ENCODE measurements around the gene ZSCAN21. TPM values are rescaled to one million over a fixed set of nuclear protein-coding genes. Genes with fewer than 3 reads are reported as not detected.

ZSCAN21 gene
- total RNA-seq, 1 donor = 9.8 TPM

DNA sequence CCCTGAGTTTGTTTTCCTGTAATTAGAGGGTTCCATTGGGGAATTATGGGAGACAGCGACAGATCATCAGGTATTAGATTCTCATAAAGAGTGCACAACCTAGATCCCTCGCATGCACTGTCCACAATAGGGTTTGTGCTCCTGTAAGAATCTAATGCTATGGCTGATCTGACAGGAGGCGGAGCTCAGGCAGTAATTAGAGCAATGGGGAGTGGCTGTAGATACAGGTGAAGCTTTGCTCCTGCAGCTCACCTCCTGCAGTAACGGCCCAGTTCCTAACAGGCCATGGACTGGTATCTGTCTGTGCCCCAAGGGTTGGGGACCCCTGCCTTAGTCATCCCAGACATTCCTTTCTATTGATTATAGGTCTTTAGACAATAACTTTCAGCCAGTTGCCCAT lies 894 bp upstream of the ZSCAN21 start:
- peaks cover 17% of the 10 kb centered on the region for H3K79me2 ChIP-seq (ENCODE audit: insufficient read depth, low read length)
- H3K27me3 ChIP-seq (ENCODE audit: insufficient read depth, low read length) = no peaks in the 10 kb centered on the region
- H3K4me2 ChIP-seq (ENCODE audit: insufficient read depth, low read length) = no peak overlapping the region
- H3K27ac ChIP-seq (ENCODE audit: low read depth, low read length) = no peak overlapping the region
- no peak for DNase-seq (ENCODE audit: insufficient read length, low spot score, missing footprints)
- no peak for TF ChIP-seq CTCF (IDR thresholded peaks at IDR 0.05; ENCODE audit: extremely low read depth, low read depth, low read length)
- no peaks in the 10 kb centered on the region for H3K9me3 ChIP-seq (ENCODE audit: low read depth, low read length)
- H3K4me1 ChIP-seq (ENCODE audit: insufficient read depth, low read length) = peaks cover 11% of the 10 kb centered on the region
- H3K4me3 ChIP-seq (ENCODE audit: insufficient read depth, low read length) = no peak overlapping the region
- no peaks in the 10 kb centered on the region for H3K36me3 ChIP-seq (ENCODE audit: insufficient read depth, low read length)
- H2AFZ ChIP-seq (ENCODE audit: low read length) = peak overlapping the region; percentile 99
- H4K20me1 ChIP-seq (ENCODE audit: insufficient read depth, low read length) = no peaks in the 10 kb centered on the region

- Histone ChIP-seq H3K27me3 (ENCODE audit: insufficient read depth, low read length) (no peaks in the 10 kb centered on the region), H4K20me1 (ENCODE audit: insufficient read depth, low read length) (no peaks in the 10 kb centered on the region), H3K4me2 (ENCODE audit: insufficient read depth, low read length) (no peak overlapping the region), H3K4me1 (ENCODE audit: insufficient read depth, low read length) (peaks cover 11% of the 10 kb centered on the region), H3K9me3 (ENCODE audit: low read depth, low read length) (no peaks in the 10 kb centered on the region), H3K4me3 (ENCODE audit: insufficient read depth, low read length) (no peak overlapping the region), H3K36me3 (ENCODE audit: insufficient read depth, low read length) (no peaks in the 10 kb centered on the region), H3K79me2 (ENCODE audit: insufficient read depth, low read length) (peaks cover 26% of the 10 kb centered on the region), H2AFZ (ENCODE audit: low read length) (no peak overlapping the region), H3K27ac (ENCODE audit: low read depth, low read length) (no peak overlapping the region)
- no peak for TF ChIP-seq CTCF (IDR thresholded peaks at IDR 0.05; ENCODE audit: extremely low read depth, low read depth, low read length)
- DNase-seq (ENCODE audit: insufficient read length, low spot score, missing footprints) = no peak
These were observed 2.0 kb downstream of the ZSCAN21 start for GRCh38 chr7:100051611-100052010.

GRCh38 chr7:100053215-100053614 lies 3.6 kb downstream of the ZSCAN21 start:
- H3K79me2 ChIP-seq (ENCODE audit: insufficient read depth, low read length) = peaks cover 28% of the 10 kb centered on the region
- no peak overlapping the region for H3K4me2 ChIP-seq (ENCODE audit: insufficient read depth, low read length)
- H3K27me3 ChIP-seq (ENCODE audit: insufficient read depth, low read length) = no peaks in the 10 kb centered on the region
- DNase-seq (ENCODE audit: insufficient read length, low spot score, missing footprints) = peak; percentile 93
- H2AFZ ChIP-seq (ENCODE audit: low read length) = no peak overlapping the region
- peaks cover 11% of the 10 kb centered on the region for H3K4me1 ChIP-seq (ENCODE audit: insufficient read depth, low read length)
- peak; percentile 37 for TF ChIP-seq CTCF (IDR thresholded peaks at IDR 0.05; ENCODE audit: extremely low read depth, low read depth, low read length)
- no peak overlapping the region for H3K4me3 ChIP-seq (ENCODE audit: insufficient read depth, low read length)
- H3K27ac ChIP-seq (ENCODE audit: low read depth, low read length) = no peak overlapping the region
- H4K20me1 ChIP-seq (ENCODE audit: insufficient read depth, low read length) = no peaks in the 10 kb centered on the region
- H3K9me3 ChIP-seq (ENCODE audit: low read depth, low read length) = no peaks in the 10 kb centered on the region
- peaks cover 15% of the 10 kb centered on the region for H3K36me3 ChIP-seq (ENCODE audit: insufficient read depth, low read length)

GRCh38 chr7:100057006-100057405 lies 7.4 kb downstream of the ZSCAN21 start:
- no peak for DNase-seq (ENCODE audit: insufficient read length, low spot score, missing footprints)
- Histone ChIP-seq H3K9me3 (ENCODE audit: low read depth, low read length) (no peaks in the 10 kb centered on the region), H3K27me3 (ENCODE audit: insufficient read depth, low read length) (no peaks in the 10 kb centered on the region), H3K79me2 (ENCODE audit: insufficient read depth, low read length) (peaks cover 18% of the 10 kb centered on the region), H4K20me1 (ENCODE audit: insufficient read depth, low read length) (no peaks in the 10 kb centered on the region), H3K4me2 (ENCODE audit: insufficient read depth, low read length) (no peak overlapping the region), H3K4me3 (ENCODE audit: insufficient read depth, low read length) (no peak overlapping the region), H3K4me1 (ENCODE audit: insufficient read depth, low read length) (no peaks in the 10 kb centered on the region), H3K27ac (ENCODE audit: low read depth, low read length) (no peak overlapping the region), H2AFZ (ENCODE audit: low read length) (no peak overlapping the region), H3K36me3 (ENCODE audit: insufficient read depth, low read length) (peaks cover 46% of the 10 kb centered on the region)
- no peak for TF ChIP-seq CTCF (IDR thresholded peaks at IDR 0.05; ENCODE audit: extremely low read depth, low read depth, low read length)

All from osteoblast (primary cell).